ENCODE measurements around the gene NRTN.

Gene NRTN

GRCh38 chr19:5789886-5790558 lies 14.8 kb upstream of the NRTN start:
- in situ Hi-C loops (cut with HindIII; ENCODE audit: low sequenced_read_pairs), result no loop called here

GRCh38 chr19:5790559-5791520 lies 14.0 kb upstream of the NRTN start, which contains the start of gene DUS3L:
Gene DUS3L (minus strand): TSS chr19:5791163. CDS start chr19:5791141, 22 bp downstream.
- in situ Hi-C loops (cut with HindIII; ENCODE audit: low sequenced_read_pairs), result no loop called here

- in situ Hi-C loops (cut with HindIII; ENCODE audit: low sequenced_read_pairs), result no loop called here
Measured at GRCh38 chr19:5792224-5792623, 12.6 kb upstream of the NRTN start.

- in situ Hi-C loops (cut with HindIII; ENCODE audit: low sequenced_read_pairs), result no loop called here
Measured at GRCh38 chr19:5793188-5793587, 11.7 kb upstream of the NRTN start.

GRCh38 chr19:5795382-5795919 lies 9.4 kb upstream of the NRTN start:
- in situ Hi-C loops (cut with HindIII; ENCODE audit: low sequenced_read_pairs), result no loop called here

GRCh38 chr19:5798244-5798643 lies 6.6 kb upstream of the NRTN start:
- in situ Hi-C loops (cut with HindIII; ENCODE audit: low sequenced_read_pairs), result no loop called here

GRCh38 chr19:5799247-5800241 lies 5.3 kb upstream of the NRTN start:
- in situ Hi-C loops (cut with HindIII; ENCODE audit: low sequenced_read_pairs), result no loop called here

GRCh38 chr19:5800361-5801270 lies 4.3 kb upstream of the NRTN start:
- in situ Hi-C loops (cut with HindIII; ENCODE audit: low sequenced_read_pairs), result no loop called here

- in situ Hi-C loops (cut with HindIII; ENCODE audit: low sequenced_read_pairs), result no loop called here
Measured at GRCh38 chr19:5801796-5802619, 2.9 kb upstream of the NRTN start.

GRCh38 chr19:5803441-5803751 lies 1.5 kb upstream of the NRTN start:
- in situ Hi-C loops (cut with HindIII; ENCODE audit: low sequenced_read_pairs), result no loop called here

GRCh38 chr19:5803752-5804515 lies 933 bp upstream of the NRTN start:
- in situ Hi-C loops (cut with HindIII; ENCODE audit: low sequenced_read_pairs), result no loop called here

GRCh38 chr19:5805462-5806132 lies 730 bp downstream of the NRTN start:
- in situ Hi-C loops (cut with HindIII; ENCODE audit: low sequenced_read_pairs), result no loop called here

- in situ Hi-C loops (cut with HindIII; ENCODE audit: low sequenced_read_pairs), result no loop called here
Measured at GRCh38 chr19:5806133-5806489, 1.2 kb downstream of the NRTN start.

GRCh38 chr19:5806905-5807304 lies 2.0 kb downstream of the NRTN start:
- in situ Hi-C loops (cut with HindIII; ENCODE audit: low sequenced_read_pairs), result no loop called here

GRCh38 chr19:5808120-5808816 lies 3.4 kb downstream of the NRTN start:
- in situ Hi-C loops (cut with HindIII; ENCODE audit: low sequenced_read_pairs), result no loop called here

GRCh38 chr19:5809053-5809452 lies 4.2 kb downstream of the NRTN start:
- in situ Hi-C loops (cut with HindIII; ENCODE audit: low sequenced_read_pairs), result no loop called here

GRCh38 chr19:5809469-5809868 lies 4.6 kb downstream of the NRTN start:
- in situ Hi-C loops (cut with HindIII; ENCODE audit: low sequenced_read_pairs), result no loop called here
